HG03520 (cell line): Measurements from ENCODE around the gene CDC42SE2.

Experiments
- ATAC-seq: cut with Tn5 transposase; IDR thresholded peaks from one replicate; pipeline ENCODE4 v1.9.1; 2021; ENCODE audit warnings: mild to moderate bottlenecking, moderate library complexity; ENCODE audit not compliant: unreplicated experiment

Gene CDC42SE2, protein sequence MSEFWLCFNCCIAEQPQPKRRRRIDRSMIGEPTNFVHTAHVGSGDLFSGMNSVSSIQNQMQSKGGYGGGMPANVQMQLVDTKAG

DNA sequence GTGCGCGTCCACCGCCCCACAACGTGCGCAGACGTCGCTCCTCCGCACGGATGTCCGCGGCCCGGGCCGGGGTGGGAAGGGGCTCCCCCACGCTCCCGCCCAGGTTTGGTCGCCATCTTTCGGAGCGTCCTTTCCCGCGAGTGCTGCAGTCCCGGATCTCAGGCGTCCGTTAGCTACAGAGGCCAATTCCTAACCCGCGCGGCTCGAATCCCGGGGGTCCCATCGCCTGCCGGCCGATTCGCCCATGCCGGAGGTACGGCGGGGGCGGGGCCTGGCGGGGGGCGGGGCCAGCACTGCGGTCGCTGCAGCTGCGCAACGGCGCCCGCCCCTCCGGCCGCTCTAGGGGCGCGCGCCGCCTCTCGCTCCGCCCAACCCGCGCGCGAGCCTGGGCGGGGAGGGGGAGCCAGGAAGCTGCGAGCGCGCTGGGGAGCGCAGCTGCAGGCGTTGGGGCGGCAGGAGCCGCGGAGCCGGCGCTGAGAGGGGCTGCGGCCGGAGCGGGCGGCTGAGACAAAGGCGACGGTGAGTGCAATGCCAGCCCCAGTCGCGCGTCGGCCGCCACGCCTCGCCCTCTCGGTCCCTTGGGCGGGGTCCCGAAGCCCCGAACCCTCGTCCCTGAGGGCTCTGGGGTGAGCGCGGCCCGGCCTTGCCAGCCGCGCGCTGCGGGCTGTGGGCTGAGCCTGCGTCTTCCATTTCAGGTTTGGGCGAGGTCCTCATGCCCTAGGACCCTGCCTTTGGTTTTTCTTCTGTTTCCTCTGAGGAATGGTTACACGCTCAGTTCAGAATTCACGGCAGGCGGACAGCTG is at the start of gene CDC42SE2:
Gene CDC42SE2 (plus strand): TSS at position 406 of the 803 bp plus-strand sequence. CDS start 95,441 bp downstream, outside the sequence.
- ATAC-seq = peak; percentile 80

DNA sequence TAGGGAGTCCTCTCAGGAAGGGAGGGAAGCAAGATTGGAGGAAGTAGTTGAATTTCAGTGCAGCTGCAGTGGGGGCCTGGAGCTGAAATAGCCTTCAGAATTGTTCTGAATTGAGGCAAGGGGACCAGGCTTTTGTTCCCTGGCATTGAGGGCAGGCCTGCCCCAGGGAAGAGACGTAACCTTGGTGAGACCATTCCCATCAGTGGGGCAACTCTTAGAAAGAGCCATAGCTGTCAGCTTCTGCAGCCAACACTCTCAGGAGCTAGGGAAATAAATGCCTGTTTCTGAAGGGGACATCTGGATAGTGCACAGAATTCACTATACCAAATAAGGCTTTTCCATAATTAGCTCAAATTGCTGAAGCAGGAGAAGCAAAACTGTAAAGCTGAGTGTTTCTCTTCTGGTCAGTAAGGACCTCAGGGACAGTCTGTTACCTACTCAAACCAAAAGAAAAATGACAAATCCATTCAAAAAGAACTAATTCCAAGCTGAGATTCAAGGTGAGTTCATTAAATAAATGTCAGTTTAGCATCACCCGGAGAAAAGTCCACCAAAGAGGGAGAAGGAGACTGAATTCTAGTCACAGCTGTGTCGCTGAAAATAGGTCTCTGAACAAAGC is 49.1 kb upstream of the CDC42SE2 start:
- ATAC-seq = no peak

DNA sequence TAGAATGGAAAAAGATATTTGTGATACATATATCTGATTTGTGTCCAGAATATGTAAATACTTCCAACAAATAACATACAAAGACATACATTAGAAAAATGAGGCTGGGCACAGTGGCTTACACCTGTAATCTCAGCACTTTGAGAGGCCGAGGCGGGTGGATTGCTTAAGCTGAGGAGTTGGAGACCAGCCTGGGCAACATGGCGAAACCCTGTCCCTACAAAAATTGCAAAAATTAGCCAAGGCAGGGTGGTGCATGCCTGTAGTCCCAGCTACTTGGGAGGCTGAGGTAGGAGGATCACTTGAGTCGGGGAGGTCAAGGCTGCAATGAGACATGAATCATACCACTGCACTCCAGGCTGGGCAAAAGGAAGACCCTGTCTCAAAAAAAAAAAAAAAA is 46.1 kb upstream of the CDC42SE2 start:
- no peak for ATAC-seq

DNA sequence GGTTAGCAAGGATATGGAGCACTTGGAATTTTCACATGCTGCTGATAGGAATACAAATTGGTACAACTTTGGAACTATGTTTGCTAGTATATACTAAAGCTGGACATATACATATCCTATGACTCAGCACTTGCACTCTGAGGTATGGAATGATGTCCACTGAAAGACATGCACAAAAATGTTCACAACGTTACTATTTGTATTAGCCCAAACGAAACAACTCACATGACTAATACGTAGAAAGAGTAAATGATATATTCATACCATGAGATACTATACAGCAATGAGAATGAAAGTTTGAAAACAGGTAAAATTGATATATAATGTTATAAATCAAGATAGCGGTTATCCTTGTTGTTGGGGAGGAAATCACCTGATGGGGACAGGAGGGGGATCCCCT is 45.5 kb upstream of the CDC42SE2 start:
- peak; percentile 62 for ATAC-seq

DNA sequence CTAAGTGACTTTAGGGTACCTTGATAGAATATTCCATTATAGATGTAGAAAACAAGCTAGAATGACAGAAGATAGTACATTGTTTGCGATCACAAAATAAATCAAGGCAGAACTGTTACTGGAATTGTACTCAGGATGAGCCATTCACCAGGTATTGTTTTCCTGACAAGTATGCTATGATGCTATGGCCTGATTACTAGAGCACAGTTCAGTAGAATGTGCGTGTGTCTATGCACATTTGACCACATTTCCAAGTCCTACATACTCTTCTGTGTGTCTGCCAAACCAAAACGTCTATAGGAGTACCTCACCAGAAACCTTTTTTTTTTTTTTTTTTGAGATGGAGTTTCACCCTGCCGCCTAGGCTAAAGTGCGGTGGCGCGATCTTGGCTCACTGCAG is 43.3 kb upstream of the CDC42SE2 start:
- ATAC-seq = no peak

DNA sequence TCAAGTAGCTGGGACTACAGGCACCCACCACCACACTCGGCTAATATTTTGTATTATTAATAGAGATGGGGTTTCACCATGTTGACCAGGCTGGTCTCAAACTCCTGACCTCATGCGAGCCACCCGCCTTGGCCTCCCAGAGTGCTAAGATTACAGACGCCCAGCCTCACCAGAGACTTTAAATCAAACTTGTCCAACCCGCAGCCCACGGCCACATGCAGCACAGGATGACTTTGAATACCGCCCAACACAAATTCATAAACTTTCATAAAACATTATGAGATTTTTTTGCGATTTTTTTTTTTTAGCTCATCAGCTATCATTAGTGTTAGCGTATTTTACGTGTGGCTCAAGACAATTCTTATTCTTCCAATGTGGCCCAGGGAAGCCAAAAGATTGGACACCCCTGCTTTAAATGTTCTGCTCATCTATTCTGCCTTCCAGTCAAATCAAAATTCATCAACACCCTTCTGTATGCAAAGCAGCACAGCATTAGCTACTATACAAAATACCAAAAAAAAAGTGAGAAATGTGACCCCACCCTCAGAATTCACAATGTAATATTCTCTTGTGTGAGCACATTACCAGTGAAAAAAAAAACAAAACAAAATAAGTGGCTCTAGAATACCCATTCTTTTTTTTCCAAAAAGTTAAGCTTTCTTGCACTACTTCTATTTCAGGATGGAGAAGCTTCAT is 42.7 kb upstream of the CDC42SE2 start:
- no peak for ATAC-seq

DNA sequence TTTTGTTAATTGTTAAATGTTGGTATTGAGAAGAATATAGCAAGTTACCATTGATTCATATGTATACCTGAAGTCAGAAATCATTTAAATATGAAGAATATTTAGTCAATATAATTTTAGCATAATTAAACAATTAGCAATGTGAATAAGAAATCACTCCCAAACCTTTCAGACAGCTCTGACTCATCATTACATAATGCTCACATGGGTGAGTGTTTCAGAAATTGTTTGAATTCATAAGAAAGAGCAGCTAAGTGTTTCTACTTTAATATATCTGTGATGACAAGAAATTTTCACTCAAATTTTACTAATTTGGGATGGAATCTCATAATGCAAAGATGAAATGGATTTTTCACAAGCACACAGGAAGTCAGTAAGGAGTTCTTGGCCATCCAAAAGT is 42.0 kb upstream of the CDC42SE2 start:
- ATAC-seq = no peak

DNA sequence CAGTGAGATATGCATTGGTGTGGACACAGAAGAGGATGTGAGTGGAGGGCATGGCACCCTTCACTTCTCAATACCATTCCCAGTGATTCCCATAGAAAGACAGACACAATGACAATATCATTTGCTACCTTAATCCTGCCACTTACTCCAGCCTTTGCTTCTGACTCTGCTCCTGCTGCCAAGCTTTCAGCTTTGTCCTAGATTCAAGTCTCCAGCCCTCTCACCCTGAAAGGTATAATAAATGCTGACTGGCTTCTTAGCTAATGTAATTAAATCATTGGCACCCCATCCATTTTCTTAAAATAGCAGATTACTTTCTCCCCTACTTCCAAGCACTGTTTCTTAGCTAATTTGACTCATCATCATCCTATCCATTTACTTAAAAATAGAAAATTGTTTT is 41.1 kb upstream of the CDC42SE2 start:
- no peak for ATAC-seq

DNA sequence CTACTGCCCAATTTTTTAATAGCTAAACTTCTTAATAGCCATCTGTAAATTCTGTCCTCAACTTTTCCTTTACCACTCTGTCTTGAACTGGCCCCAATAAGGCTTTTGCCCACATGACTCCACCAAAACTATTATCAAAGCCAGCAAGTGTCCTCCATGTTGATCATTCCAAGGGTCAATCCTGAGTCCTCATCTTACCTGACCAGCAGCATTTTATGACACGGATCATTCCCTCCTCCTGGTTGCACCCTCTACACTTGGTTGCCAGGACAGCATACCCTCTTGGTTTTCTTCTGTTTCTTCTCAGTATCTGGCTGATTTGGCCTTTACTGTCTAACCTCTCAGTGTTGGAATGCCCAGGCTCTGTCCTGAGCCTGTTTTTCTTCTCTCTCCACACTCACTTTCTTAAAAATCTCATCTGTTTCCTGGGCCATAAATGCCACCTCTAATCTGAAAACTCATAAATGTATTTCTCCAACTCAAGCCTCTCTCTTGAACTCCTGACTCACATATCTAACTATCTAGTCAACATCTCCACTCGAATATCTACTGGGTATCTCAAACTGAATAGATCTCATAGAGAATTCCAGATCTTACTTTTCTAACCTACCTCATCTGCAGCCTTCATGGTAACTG is 40.0 kb upstream of the CDC42SE2 start:
- no peak for ATAC-seq

DNA sequence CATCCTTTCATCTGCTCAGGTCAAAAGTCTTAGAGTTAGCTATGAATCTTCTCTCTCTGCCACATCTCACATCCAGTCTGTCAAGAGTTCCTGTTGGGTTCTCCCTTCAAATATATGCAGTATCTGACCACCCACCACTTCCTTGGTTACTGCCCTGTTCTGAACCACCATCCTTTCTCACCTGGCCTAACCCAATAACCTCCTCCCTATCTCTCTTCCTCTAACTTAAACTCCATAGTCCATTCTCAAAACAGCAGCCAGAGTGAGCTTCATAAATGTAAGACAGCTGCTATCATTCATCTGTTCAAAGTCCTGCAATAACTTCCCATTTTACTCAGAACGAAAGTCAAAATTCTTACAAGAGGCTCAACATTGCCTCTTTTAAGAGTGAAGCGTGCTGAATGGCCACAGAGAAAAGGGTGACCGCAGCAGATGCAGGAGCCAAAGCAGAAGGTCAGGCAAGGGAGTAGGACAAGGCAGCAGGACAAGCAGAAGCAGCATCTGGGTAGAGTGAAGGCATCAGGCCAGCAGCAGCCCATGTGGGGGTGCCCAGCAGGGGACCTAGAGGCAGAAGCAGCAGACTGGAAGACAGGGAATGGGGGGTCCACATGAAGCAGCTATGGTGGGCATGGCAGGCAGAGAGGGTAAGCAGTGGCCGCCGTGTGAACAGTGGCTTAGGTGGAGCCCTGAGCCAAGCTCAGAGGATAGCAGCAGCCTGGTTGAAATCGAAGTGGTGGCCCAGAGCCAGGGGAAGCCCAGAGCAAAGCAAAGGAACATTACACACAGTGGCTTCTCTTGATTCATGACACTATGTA is 39.3 kb upstream of the CDC42SE2 start:
- ATAC-seq = peak; percentile 75

DNA sequence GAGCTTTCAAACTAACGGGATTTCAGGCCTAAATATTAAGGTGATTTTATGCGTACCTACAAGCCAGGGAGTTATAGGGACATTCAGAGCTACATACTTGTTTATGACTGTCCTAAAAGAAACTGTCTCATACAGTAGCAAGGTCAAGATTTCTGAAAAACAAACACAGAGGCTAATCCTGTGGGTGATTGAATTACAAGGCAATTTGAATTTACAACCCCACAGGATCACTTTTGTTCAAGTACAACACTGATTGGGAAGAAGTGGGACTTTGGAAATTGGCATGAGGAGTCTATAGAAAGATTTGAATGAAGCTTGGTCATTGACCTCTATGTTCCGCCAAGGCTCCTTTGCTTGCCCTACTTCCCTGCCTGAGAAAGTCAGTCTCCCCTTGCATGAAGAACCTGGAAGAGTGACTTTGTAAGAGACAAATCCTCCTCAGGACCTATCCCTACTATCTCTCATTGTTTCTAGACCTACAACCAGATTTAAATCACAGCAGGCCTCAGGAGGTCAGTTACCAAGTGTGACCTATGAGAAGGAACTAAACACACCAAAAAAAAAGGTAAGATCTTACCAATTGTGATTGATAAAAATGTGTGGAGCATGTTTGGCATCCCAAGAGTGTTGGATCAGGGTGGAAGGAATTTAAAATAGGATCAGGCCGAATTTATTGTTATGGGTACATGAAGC is 38.4 kb upstream of the CDC42SE2 start:
- no peak for ATAC-seq

DNA sequence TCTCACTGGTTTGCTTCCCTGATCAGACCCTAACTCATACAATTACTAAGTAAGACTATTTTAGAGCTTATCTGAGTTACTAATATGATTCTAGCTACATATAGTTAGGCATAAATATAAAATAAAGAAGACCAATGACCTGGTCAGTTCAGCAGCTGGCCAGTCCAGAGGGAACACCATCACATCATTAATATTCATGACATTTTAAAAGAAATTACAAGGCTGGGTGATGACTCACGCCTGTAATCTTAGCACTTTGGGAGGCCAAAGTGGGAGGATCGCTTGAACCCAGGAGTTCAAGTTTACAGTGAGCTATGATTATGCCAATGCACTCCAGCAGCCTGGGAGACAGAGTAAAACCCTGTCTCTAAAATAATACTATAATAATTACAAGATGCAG is 37.0 kb upstream of the CDC42SE2 start:
- no peak for ATAC-seq

DNA sequence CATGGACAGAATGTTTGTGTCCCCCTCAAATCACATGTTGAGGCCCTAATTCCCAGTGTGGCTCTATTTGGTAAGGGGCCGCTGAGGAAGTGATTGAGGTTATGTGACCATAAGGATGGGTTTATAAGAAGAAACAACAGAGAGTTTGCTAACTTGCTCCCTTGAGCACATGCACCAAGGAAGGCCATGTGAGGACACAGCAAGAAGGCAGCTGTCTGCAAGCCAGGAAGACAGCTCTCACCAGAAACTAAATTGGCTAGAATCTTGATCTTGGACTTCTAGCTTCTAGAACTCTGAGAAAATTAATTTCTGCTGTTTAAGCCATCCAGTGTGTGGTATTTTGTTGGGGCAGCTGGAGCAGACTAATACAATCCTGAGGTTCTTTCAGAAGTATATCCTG is 35.2 kb upstream of the CDC42SE2 start:
- ATAC-seq = no peak

DNA sequence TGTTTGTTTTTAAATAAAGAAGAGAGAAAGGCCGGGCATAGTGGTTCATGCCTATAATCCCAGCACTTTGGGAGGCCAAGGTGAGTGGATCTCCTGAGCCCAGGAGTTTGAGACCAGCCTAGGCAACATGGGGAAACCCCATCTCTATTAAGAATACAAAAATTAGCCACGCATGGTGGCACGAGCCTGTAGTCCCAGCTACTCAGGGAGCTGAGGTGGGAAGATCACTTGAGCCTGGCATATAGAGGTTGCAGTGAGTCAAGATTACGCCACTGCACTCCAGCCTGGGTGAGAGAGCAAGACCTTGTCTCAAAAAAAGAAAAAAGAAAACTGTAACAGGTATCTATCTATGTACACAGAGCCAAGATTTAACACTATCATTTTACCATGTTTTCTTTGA is 34.2 kb upstream of the CDC42SE2 start:
- ATAC-seq = no peak

DNA sequence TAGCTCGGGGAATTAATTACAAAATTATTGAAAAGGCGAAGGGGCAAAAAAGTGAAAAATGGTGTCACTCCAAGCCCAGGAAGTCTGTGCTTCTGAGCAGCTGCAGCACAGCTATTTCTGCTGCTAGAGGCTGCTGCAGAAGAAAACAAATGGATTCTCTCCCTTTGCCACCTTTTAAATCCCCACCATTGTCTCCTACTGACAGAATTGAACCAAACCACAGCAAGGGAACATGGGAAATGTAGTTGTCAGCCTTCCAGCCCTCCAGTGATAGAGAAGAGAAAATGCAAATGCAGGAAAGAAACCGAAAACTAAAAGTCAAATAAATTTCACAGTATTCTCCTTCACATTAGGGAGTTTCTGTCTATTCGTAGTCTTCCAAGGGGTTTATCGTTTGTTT is 33.4 kb upstream of the CDC42SE2 start:
- ATAC-seq = no peak

DNA sequence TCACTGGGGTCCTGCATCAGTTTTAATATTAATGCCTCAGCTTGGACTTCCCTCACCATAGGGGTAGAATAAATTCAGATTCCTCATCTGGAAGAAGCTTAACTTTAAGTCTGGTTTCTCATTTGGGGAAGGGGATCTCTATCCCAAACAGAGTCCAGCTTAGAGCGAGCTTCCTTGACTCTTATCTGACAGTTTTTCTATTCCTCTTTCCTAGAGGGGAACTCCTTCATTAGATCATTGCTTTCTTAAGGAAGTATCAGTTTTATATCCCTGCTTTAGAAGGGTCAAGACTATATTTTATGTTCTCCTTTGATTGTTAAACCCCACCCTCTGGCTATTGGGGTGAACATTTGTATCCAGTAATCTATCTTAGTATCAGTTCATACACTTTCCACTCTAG is 24.2 kb upstream of the CDC42SE2 start:
- ATAC-seq = no peak

DNA sequence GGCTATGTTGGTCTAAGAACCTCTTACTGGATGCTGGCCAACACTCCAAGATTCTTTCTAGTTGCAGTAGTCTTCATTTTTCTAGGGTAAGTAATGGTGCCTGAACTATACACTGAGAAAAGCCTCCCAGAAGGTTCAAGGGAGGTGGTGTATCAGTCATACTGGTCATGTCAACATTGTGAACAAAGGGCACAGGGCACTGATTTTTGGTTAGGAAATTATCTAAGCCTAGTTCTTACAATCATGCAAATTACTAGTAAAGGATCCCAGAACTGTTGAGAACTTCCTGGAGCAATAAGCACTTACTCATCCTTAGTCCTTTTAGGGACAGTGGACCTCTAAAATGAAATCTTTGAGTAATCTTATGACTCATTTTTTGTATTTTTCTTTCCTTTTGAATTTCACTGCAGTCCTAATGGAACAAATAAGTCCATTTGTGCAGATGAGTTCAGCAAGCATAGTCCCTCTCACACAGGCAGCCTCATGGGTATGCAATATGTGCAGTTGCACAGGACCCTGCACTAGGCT is 21.1 kb upstream of the CDC42SE2 start:
- ATAC-seq = no peak

DNA sequence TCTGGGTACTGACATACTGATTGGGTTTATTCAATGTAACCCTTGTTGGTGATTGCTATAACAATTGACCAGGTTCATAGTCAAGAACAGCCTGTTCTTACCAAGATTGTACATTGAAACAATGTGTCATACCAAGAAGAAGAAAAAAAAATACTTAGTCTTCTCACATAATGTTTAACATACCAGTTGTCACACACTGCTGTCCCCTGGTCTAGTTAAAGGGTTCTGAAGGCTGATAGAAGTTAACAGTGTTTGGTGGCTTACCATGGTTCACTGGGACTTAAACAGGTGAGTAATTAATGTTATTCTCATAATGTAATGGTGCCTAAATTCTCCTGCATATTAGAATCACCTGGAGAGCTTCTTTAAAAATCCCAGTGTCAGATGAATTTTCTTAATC is 18.5 kb upstream of the CDC42SE2 start:
- ATAC-seq = no peak

DNA sequence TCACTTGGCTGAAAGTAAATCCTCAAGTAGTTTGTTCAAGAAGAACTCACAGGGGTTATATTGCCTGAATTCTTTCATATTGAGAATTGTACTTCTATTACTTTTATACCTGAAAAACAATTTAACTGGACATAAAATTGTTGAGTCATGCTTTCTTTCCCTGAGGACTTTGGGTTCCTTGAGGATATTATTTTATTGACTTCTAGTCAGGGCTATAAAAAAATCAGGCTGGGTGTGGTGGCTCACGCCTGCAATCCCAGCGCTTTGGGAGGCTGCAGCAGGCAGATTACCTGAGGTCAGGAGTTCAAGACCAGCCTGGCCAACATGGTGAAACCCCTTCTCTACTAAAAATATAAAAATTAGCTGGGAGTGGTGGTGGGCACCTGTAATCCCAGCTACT is 17.9 kb upstream of the CDC42SE2 start:
- no peak for ATAC-seq

DNA sequence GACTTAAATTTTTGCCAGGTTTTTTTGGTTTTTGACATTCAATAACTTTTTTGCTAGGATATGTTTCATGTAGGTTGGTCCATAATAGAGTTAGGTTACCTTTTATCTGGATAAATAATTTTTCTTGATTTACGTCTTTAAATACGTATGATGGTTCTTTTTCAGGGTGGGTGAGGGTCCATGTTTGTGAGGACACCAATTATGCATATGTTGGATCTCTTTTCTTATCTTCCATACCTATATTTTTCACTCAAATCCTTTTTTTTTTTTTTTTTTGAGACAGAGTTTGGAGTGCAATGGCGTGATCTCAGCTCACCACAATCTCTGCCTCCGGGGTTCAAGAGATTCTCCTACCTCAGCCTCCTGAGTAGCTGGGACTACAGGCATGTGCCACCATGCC is 17.3 kb upstream of the CDC42SE2 start:
- no peak for ATAC-seq
